Measurements from ENCODE around the gene WASF2. TPM values are rescaled to one million over a fixed set of nuclear protein-coding genes. Genes with fewer than 3 reads are reported as not detected.

The WASF2 gene
- total and polyA plus RNA-seq, 2 of the 13 experiments (the other 11 are each of a cell fraction or from before 2014, with no cell fraction given): 10.4 to 27.7 TPM

- TF ChIP-seq TCF12 (IDR thresholded peaks at IDR 0.05): no peak
- TF ChIP-seq TCF12 (CRISPR knock-in tag; IDR thresholded peaks at IDR 0.05): no peak
- TF ChIP-seq ZNF616 (CRISPR knock-in tag; IDR thresholded peaks at IDR 0.05; ENCODE audit: low read depth): no peak
- TF ChIP-seq TFDP2 (CRISPR knock-in tag; IDR thresholded peaks at IDR 0.05): no peak
- peak; percentile 19; the same call in 1 of the 2 replicates for TF ChIP-seq KDM1A (CRISPR knock-in tag; IDR thresholded peaks at IDR 0.05)
- TF ChIP-seq ZNF263 (CRISPR knock-in tag; IDR thresholded peaks at IDR 0.05): 0 out of 2 replicates have a peak, but pooled peaks have one; percentile 30
- TF ChIP-seq ZFP90 (CRISPR knock-in tag; IDR thresholded peaks at IDR 0.05; ENCODE audit: borderline replicate concordance): no peak
- TF ChIP-seq E2F1 (CRISPR knock-in tag; IDR thresholded peaks at IDR 0.05): no peak
- no peak for TF ChIP-seq TRIM22 (IDR thresholded peaks at IDR 0.05)
- TF ChIP-seq USF2 (IDR thresholded peaks at IDR 0.05; ENCODE audit: low read depth, low read length): no peak
- no peak for TF ChIP-seq USF2 (CRISPR knock-in tag; IDR thresholded peaks at IDR 0.05; ENCODE audit: borderline replicate concordance)
- no peak for TF ChIP-seq GABPA (IDR thresholded peaks at IDR 0.05; ENCODE audit: low read depth, low read length)
- TF ChIP-seq GABPA (CRISPR knock-in tag; IDR thresholded peaks at IDR 0.05; ENCODE audit: low read depth): peak; percentile 56
- peak; percentile 58; the same call in 1 of the 2 replicates for TF ChIP-seq NAIF1 (CRISPR knock-in tag; IDR thresholded peaks at IDR 0.05; ENCODE audit: borderline replicate concordance)
- peak; percentile 19; the same call in 1 of the 2 replicates for TF ChIP-seq SALL1 (CRISPR knock-in tag; IDR thresholded peaks at IDR 0.05)
- TF ChIP-seq MAFF (IDR thresholded peaks at IDR 0.05; ENCODE audit: low read depth, low read length): 0 out of 2 replicates have a peak, but pooled peaks have one; percentile 11
- no peak for TF ChIP-seq ZNF142 (CRISPR knock-in tag; IDR thresholded peaks at IDR 0.05)
- peak; percentile 97 for TF ChIP-seq TEAD3 (CRISPR knock-in tag; optimal IDR thresholded peaks at IDR 0.05; ENCODE audit: borderline replicate concordance)
- 0 out of 2 replicates have a peak, but pooled peaks have one; percentile 23 for TF ChIP-seq ZMYM3 (CRISPR knock-in tag; IDR thresholded peaks at IDR 0.05)
- no peak for TF ChIP-seq KDM4B (CRISPR knock-in tag; IDR thresholded peaks at IDR 0.05)
These were observed 6.7 kb upstream of the WASF2 start (continued) for GRCh38 chr1:27496604-27497155.
